CD4-positive, alpha-beta T cell treated with Interleukin-1 beta for 1 hour (primary cell): ENCODE results near the gene PMFBP1.

Experiments used
- DNase-seq, 2 donors: peaks; one replicate each; pipeline ENCODE4 v3.0.0-alpha.2; 2020 to 2022

Gene PMFBP1

GRCh38 chr16:72172105-72173034, at the start of gene PMFBP1:
TSS of gene PMFBP1 (minus strand) at chr16:72172155. CDS start at chr16:72171208, 947 bp downstream.
- DNase-seq = peak; percentile 43 to 81

GRCh38 chr16:72221630-72222024, 49.7 kb upstream of the PMFBP1 start:
- no peak for DNase-seq

- no peak for DNase-seq
These were observed 49.1 kb upstream of the PMFBP1 start for GRCh38 chr16:72220875-72221629.

- DNase-seq = no peak
These were observed 47.3 kb upstream of the PMFBP1 start for GRCh38 chr16:72219282-72219681.

GRCh38 chr16:72216767-72217166, 44.8 kb upstream of the PMFBP1 start:
- DNase-seq = no peak

- no peak for DNase-seq
These were observed 42.9 kb upstream of the PMFBP1 start for GRCh38 chr16:72214821-72215220.

GRCh38 chr16:72211110-72211509, 39.2 kb upstream of the PMFBP1 start:
- DNase-seq = no peak

- DNase-seq = no peak
These were observed 38.6 kb upstream of the PMFBP1 start for GRCh38 chr16:72210555-72210954.

GRCh38 chr16:72210072-72210471, 38.1 kb upstream of the PMFBP1 start:
- DNase-seq = no peak

GRCh38 chr16:72206299-72206698, 34.3 kb upstream of the PMFBP1 start:
- DNase-seq = no peak

GRCh38 chr16:72203401-72203800, 31.4 kb upstream of the PMFBP1 start:
- DNase-seq = peak; percentile 20 to 76

- no peak for DNase-seq
These were observed 30.1 kb upstream of the PMFBP1 start for GRCh38 chr16:72202014-72202413.

GRCh38 chr16:72201387-72201786, 29.4 kb upstream of the PMFBP1 start:
- no peak for DNase-seq

GRCh38 chr16:72199761-72200337, 27.9 kb upstream of the PMFBP1 start:
- DNase-seq = no peak

GRCh38 chr16:72198771-72199201, 26.8 kb upstream of the PMFBP1 start:
- DNase-seq = no peak

- DNase-seq = no peak
These were observed 26.2 kb upstream of the PMFBP1 start for GRCh38 chr16:72198021-72198711.

- no peak for DNase-seq
These were observed 25.6 kb upstream of the PMFBP1 start for GRCh38 chr16:72197545-72197944.

GRCh38 chr16:72195609-72196008, 23.7 kb upstream of the PMFBP1 start:
- DNase-seq = no peak

- no peak for DNase-seq
These were observed 19.6 kb upstream of the PMFBP1 start for GRCh38 chr16:72191551-72191950.

GRCh38 chr16:72189865-72190371, 18.0 kb upstream of the PMFBP1 start:
- peak in 1 of 2 donors; percentile 23 for DNase-seq

- no peak for DNase-seq
These were observed 16.6 kb upstream of the PMFBP1 start for GRCh38 chr16:72188541-72188940.

GRCh38 chr16:72187551-72187950, 15.6 kb upstream of the PMFBP1 start:
- no peak for DNase-seq

GRCh38 chr16:72182976-72183375, 11.0 kb upstream of the PMFBP1 start:
- no peak for DNase-seq
